Endodermal cell (in vitro differentiated cells): ENCODE results near the gene TGFB1. TPM values are rescaled to one million over a fixed set of nuclear protein-coding genes. Genes with fewer than 3 reads are reported as not detected.

ENCODE experiments used
- DNase-seq: peaks from one replicate; pipeline ENCODE4 v3.0.0-alpha.2; 2017
- H3K27ac ChIP-seq: 2 replicates; pipeline ENCODE4 v1.5.1; 2013; ENCODE audit warnings: mild to moderate bottlenecking, low read depth, low read length, moderate library complexity
- H3K27me3 ChIP-seq: 2 replicates; pipeline ENCODE4 v1.6.1; 2013; ENCODE audit warnings: mild to moderate bottlenecking, low read length, moderate library complexity; ENCODE audit not compliant: insufficient read depth, control insufficient read depth, poor library complexity, severe bottlenecking
- H3K36me3 ChIP-seq: 2 replicates; pipeline ENCODE4 v1.7.0; 2013; ENCODE audit warnings: mild to moderate bottlenecking, low read length, moderate library complexity; ENCODE audit not compliant: control insufficient read depth, insufficient read depth
- H3K4me1 ChIP-seq: one replicate; pipeline ENCODE4 v1.7.0; 2013; ENCODE audit warnings: low read length; ENCODE audit not compliant: control insufficient read depth, insufficient read depth
- H3K4me3 ChIP-seq: 2 replicates; pipeline ENCODE4 v1.5.1; 2013; ENCODE audit warnings: mild to moderate bottlenecking, low read length, moderate library complexity
- H3K9ac ChIP-seq: 2 replicates; pipeline ENCODE4 v1.6.1; 2013; ENCODE audit warnings: mild to moderate bottlenecking, low read length, moderate library complexity; ENCODE audit not compliant: poor library complexity, severe bottlenecking; ENCODE audit errors: extremely low read depth
- H3K9me3 ChIP-seq: 2 replicates; pipeline ENCODE4 v1.6.1; 2013; ENCODE audit warnings: mild to moderate bottlenecking, low read length, moderate library complexity; ENCODE audit not compliant: control insufficient read depth
- H3K27ac Mint-ChIP-seq: 2 replicates; pipeline ENCODE4 v1.8.0; 2020; ENCODE audit warnings: mixed read lengths
- H3K27me3 Mint-ChIP-seq: 2 replicates; pipeline ENCODE4 v1.8.0; 2021; ENCODE audit warnings: mild to moderate bottlenecking, mixed read lengths; ENCODE audit not compliant: insufficient read depth
- H3K36me3 Mint-ChIP-seq: 2 replicates; pipeline ENCODE4 v1.8.0; 2020; ENCODE audit warnings: low read depth, mixed read lengths
- H3K4me1 Mint-ChIP-seq: 2 replicates; pipeline ENCODE4 v1.8.0; 2020; ENCODE audit warnings: mixed read lengths
- H3K4me3 Mint-ChIP-seq: 2 replicates; pipeline ENCODE4 v1.8.0; 2020; ENCODE audit warnings: mild to moderate bottlenecking, moderate library complexity, mixed read lengths
- H3K9me3 Mint-ChIP-seq: 2 replicates; pipeline ENCODE4 v1.8.0; 2020; ENCODE audit warnings: mild to moderate bottlenecking, mixed read lengths
- WGBS, 2 experiments: methylation state at CpG; one replicate each; pipeline versions ENCODE4 v1.1.5 to v1.1.7; 2013; ENCODE audit warnings: missing lambda C conversion rate in 2 of 2, mixed read lengths in 1 of 2; ENCODE audit not compliant: insufficient coverage in 1 of 2, insufficient read length in 1 of 2; 5-methylcytosine and 5-hydroxymethylcytosine counted together
- total RNA-seq, 2 donors: library from RNA; stranded (reverse); fragmentation: NEBNext Ultra II Directional in 1 of 2; extraction: Animal tissue kit (Norgen Biotek cat#: 25700) in 1 of 2; gene quantifications; 2 replicates in 1 of 2; 3 replicates in 1 of 2; pipeline ENCODE4 v1.2.1, GENCODE V29; 2021
- TF ChIP-seq, protein P1 (sequence below): fragments of 200-600 bp; sonication (generic); conservative IDR thresholded peaks from 2 replicates; pipeline ENCODE4 v1.5.0; 2021; ENCODE audit warnings: antibody characterized with exemption, mild to moderate bottlenecking

Gene TGFB1
- total RNA-seq, 2 donors from 2014 or later, result 56.3 to 60.1 TPM

DNA sequence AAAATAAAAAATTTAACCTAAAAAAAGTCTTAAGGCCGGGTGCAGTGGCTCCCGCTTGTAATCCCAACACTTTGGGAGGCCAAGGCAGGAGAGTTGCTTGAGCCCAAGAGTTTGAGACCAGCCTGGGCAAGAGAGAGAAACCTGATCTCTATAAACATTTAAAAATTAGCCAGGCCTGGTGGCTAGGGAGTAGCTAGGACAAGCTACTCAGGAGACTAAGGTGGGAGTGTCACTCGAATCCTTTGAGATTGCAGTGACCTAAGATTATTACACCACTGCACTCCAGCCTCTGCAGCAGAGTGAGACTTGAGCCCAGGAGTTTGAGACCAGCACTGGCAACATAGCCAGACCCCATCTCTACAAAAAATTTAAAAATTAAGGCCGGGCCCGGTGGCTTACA, 42.6 kb downstream of the TGFB1 start:
- no peak overlapping the region for H3K27ac ChIP-seq
- peak overlapping the region; percentile 91 for H3K4me3 ChIP-seq
- peaks cover 63% of the 10 kb centered on the region for H3K36me3 ChIP-seq
- Mint-ChIP-seq H3K9me3 (no peaks in the 10 kb centered on the region), H3K4me1 (peaks cover 19% of the 10 kb centered on the region), H3K4me3 (peak overlapping the region; percentile 96), H3K27ac (peak overlapping the region; percentile 100), H3K27me3 (peaks cover 2% of the 10 kb centered on the region), H3K36me3 (peaks cover 46% of the 10 kb centered on the region)
- H3K9ac ChIP-seq, result peak overlapping the region; percentile 68
- H3K9me3 ChIP-seq, result no peaks in the 10 kb centered on the region
- DNase-seq, result no peak
- peaks cover 7% of the 10 kb centered on the region for H3K4me1 ChIP-seq
- no peaks in the 10 kb centered on the region for H3K27me3 ChIP-seq
- TF ChIP-seq, protein P1, sequence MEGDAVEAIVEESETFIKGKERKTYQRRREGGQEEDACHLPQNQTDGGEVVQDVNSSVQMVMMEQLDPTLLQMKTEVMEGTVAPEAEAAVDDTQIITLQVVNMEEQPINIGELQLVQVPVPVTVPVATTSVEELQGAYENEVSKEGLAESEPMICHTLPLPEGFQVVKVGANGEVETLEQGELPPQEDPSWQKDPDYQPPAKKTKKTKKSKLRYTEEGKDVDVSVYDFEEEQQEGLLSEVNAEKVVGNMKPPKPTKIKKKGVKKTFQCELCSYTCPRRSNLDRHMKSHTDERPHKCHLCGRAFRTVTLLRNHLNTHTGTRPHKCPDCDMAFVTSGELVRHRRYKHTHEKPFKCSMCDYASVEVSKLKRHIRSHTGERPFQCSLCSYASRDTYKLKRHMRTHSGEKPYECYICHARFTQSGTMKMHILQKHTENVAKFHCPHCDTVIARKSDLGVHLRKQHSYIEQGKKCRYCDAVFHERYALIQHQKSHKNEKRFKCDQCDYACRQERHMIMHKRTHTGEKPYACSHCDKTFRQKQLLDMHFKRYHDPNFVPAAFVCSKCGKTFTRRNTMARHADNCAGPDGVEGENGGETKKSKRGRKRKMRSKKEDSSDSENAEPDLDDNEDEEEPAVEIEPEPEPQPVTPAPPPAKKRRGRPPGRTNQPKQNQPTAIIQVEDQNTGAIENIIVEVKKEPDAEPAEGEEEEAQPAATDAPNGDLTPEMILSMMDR, result no peak
- WGBS, 2 experiments, result 76 to 91% methylated on average over 5 of the region's 5 CpGs

DNA sequence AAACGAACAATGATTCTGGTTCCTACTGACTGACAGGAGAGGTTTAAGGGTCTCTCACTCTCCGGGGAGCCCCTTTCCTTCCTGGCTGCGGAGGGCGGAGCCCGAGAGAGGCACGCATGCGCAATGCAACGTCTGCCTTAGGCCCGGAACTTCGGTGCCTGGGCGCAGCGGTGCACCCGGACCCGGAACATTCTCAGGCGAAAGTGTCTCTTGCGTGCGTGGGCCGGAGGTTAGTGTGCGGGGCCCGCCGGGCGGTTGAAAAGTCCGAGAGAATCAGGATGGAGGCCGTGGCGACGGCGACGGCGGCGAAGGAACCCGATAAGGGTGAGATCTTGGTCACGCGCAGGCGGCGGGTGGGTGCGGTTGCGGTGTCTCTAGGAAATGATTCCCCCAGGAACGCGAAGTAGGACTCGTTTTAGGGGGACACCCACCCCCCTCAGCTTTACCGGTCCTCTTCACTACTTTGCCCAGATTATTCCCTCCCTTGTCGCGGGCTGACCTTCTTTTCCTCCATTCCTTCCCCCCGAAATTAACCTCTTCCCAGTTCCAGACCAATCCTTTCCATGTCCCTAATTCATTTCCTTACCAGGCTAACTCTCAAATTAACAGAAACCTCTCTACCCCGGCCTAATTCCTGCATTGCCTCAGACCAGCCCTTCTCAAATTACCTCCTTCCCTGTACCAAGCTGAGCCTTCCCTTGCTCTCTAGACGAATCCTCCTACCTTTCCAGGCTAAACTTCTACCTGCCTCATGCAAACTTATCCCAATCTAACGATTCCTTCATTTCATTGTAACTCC, 43.5 kb downstream of the TGFB1 start, which contains the start of gene CCDC97:
TSS of gene CCDC97 (plus strand) at position 140 of the 799 bp plus-strand sequence. CDS start at position 279, 139 bp downstream.
- Mint-ChIP-seq H3K9me3 (no peaks in the 10 kb centered on the region), H3K27me3 (peaks cover 2% of the 10 kb centered on the region), H3K27ac (peak within 1 kb of the TSS; percentile 100), H3K4me3 (peak within 1 kb of the TSS; percentile 96), H3K36me3 (peaks cover 49% of the 10 kb centered on the region), H3K4me1 (peaks cover 19% of the 10 kb centered on the region)
- H3K27me3 ChIP-seq, result no peaks in the 10 kb centered on the region
- peaks cover 7% of the 10 kb centered on the region for H3K4me1 ChIP-seq
- TF ChIP-seq, protein P1, result no peak
- H3K9me3 ChIP-seq, result no peaks in the 10 kb centered on the region
- H3K36me3 ChIP-seq, result peaks cover 63% of the 10 kb centered on the region
- WGBS, 2 experiments, result 0% methylated on average over 24 to 47 of the region's 47 CpGs
- H3K27ac ChIP-seq, result peak within 1 kb of the TSS; percentile 85
- peak within 1 kb of the TSS; percentile 68 for H3K9ac ChIP-seq
- peak; percentile 95 for DNase-seq
- H3K4me3 ChIP-seq, result peak within 1 kb of the TSS; percentile 91

DNA sequence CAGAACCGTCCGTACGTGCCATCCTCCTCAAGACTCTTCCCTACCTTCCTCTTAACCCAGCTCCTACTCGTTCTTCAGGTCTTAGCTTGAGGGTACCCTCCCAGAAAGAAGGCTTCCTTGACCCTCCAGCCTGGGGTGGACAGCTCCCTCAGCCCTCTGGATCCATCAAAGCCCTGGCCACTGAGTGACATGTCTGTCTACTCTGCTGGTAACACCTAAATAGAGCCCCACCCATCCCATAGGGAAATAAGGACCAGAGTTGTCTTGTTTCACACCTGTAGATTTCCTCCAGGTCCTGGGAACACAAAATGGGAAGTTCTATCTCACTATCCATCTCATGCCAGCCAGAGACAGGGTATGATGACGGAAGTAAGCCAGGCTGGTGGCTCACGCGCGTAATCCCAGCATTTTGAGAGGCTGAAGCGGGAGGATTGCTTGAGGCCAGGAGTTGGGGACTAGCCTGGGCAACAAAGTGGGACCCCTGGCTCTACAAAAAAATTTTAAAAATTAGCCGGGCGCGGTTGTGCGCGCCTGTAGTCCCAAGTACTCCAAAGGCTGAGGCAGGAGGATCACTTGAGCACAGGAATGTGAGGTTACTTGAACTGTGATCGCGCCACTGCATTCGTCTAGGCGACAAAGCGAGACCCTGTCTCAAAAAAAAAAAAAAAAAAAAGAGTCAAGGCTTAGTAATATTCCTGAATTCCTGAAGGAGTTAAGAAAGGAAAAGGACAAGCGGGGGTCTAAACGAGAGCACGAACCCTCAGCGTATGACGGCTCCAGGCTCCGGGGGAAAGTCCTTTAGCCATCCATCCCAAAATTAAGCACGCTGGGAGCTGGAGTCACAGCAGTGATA, 44.3 kb downstream of the TGFB1 start:
- no peaks in the 10 kb centered on the region for H3K9me3 ChIP-seq
- 48 to 56% methylated on average over 21 to 26 of the region's 26 CpGs for WGBS, 2 experiments
- H3K4me1 ChIP-seq, result peaks cover 7% of the 10 kb centered on the region
- DNase-seq, result peak; percentile 59
- no peaks in the 10 kb centered on the region for H3K27me3 ChIP-seq
- H3K27ac ChIP-seq, result peak overlapping the region; percentile 85
- peak overlapping the region; percentile 68 for H3K9ac ChIP-seq
- peaks cover 2% of the 10 kb centered on the region for H3K27me3 Mint-ChIP-seq
- H3K36me3 Mint-ChIP-seq, result peaks cover 55% of the 10 kb centered on the region
- H3K4me3 ChIP-seq, result peak overlapping the region; percentile 91
- H3K9me3 Mint-ChIP-seq, result no peaks in the 10 kb centered on the region
- H3K36me3 ChIP-seq, result peaks cover 68% of the 10 kb centered on the region
- peak overlapping the region; percentile 100 for H3K27ac Mint-ChIP-seq
- H3K4me3 Mint-ChIP-seq, result peak overlapping the region; percentile 96
- TF ChIP-seq, protein P1, result no peak
- peaks cover 19% of the 10 kb centered on the region for H3K4me1 Mint-ChIP-seq
